A549 (cell line): Measurements from ENCODE around the gene HARBI1. TPM values are rescaled to one million over a fixed set of nuclear protein-coding genes. Genes with fewer than 3 reads are reported as not detected.

ENCODE experiments used
- ATAC-seq, 2 experiments: fragments of 200-7000 bp in 1 of 2; fragments of >200 bp in 1 of 2; cut with Nextera tagmentation in 1 of 2; cut with Tn5 transposase in 1 of 2; 3 replicates each; pipeline versions ENCODE4 v1.8.0 to v1.9.1; 2018 to 2020; ENCODE audit warnings: mild to moderate bottlenecking in 1 of 2, moderate library complexity in 1 of 2
- CTCF ChIA-PET: fragments of 300-600 bp; sonication (Branson Sonifier 250); formaldehyde crosslinking; extraction: SDS; loops from one replicate; lab custom pipeline; 2021; ENCODE audit warnings: antibody characterized with exemption, inconsistent platforms; lab: Yijun Ruan, JAX
- POLR2A ChIA-PET: fragments of 350-600 bp; formaldehyde crosslinking; extraction: SDS; loops from one replicate; lab custom pipeline; 2021; ENCODE audit warnings: antibody characterized with exemption, inconsistent platforms; lab: Yijun Ruan, JAX
- DNase-seq, 2 experiments: peaks; one replicate each; pipeline versions ENCODE4 v3.0.0 to v3.0.0-alpha.2; 2011 to 2016; ENCODE audit warnings: low read depth in 1 of 2, low spot score in 1 of 2
- FAIRE-seq: peaks from 2 replicates; lab custom pipeline; 2011; peaks lifted over from hg19 to GRCh38; lab: Jason Lieb, UNC
- H3K27ac ChIP-seq, 2 experiments: fragments of >200 bp; sonication (Bioruptor Twin); formaldehyde crosslinking; 3 replicates each; pipeline ENCODE4 v1.5.1; 2016 to 2017
- H3K4me1 ChIP-seq: fragments of >200 bp; sonication (Bioruptor Twin); formaldehyde crosslinking; 3 replicates; pipeline ENCODE4 v1.6.1; 2016
- H3K4me2 ChIP-seq: fragments of >200 bp; sonication (Bioruptor Twin); formaldehyde crosslinking; 3 replicates; pipeline ENCODE4 v1.6.1; 2016
- H3K4me3 ChIP-seq: fragments of >200 bp; sonication (Bioruptor Twin); formaldehyde crosslinking; 3 replicates; pipeline ENCODE4 v1.5.1; 2016
- H3K9me3 ChIP-seq: fragments of >200 bp; sonication (Bioruptor Twin); formaldehyde crosslinking; 3 replicates; pipeline ENCODE4 v1.6.1; 2016
- BCL3 ChIP-seq: fragments of >200 bp; sonication (Bioruptor Twin); formaldehyde crosslinking; IDR thresholded peaks from 3 replicates; pipeline ENCODE4 v1.6.1; 2016
- BHLHE40 ChIP-seq: IDR thresholded peaks from 2 replicates; pipeline ENCODE4 v1.6.1; 2012; ENCODE audit warnings: low read depth, low read length, inconsistent platforms
- CBX8 ChIP-seq: fragments of 200-600 bp; sonication (generic); IDR thresholded peaks from 2 replicates; pipeline ENCODE4 v1.6.1; 2016
- CHD2 ChIP-seq: fragments of 150-350 bp; IDR thresholded peaks from 2 replicates; pipeline ENCODE4 v1.6.1; 2014; ENCODE audit warnings: low read length; ENCODE audit not compliant: partially characterized antibody
- CTCF ChIP-seq: fragments of >200 bp; sonication (Bioruptor Twin); formaldehyde crosslinking; IDR thresholded peaks from 3 replicates; pipeline ENCODE4 v1.5.1; 2016
- EP300 ChIP-seq, 2 experiments: fragments of >200 bp; sonication (Bioruptor Twin); formaldehyde crosslinking; IDR thresholded peaks; 2 replicates in 1 of 2; 3 replicates in 1 of 2; pipeline ENCODE4 v1.6.1; 2016 to 2017
- FOSL2 ChIP-seq, 2 experiments: fragments of 450-650 bp in 1 of 2; fragments of >200 bp in 1 of 2; sonication (Bioruptor Twin) in 1 of 2; formaldehyde crosslinking; IDR thresholded peaks; 2 replicates each; pipeline versions ENCODE4 v1.5.0 to v1.6.1; 2016 to 2020; ENCODE audit warnings: mild to moderate bottlenecking in 1 of 2, moderate library complexity in 1 of 2
- GATA3 ChIP-seq: IDR thresholded peaks from 2 replicates; pipeline ENCODE4 v1.6.1; 2012; ENCODE audit warnings: borderline replicate concordance
- HDAC2 ChIP-seq: fragments of 200-600 bp; sonication (generic); IDR thresholded peaks from 2 replicates; pipeline ENCODE4 v1.6.1; 2016
- HMGXB4 ChIP-seq: fragments of 250-450 bp; sonication (Bioruptor Pico); IDR thresholded peaks from 2 replicates; pipeline ENCODE4 v1.5.0; 2021; ENCODE audit warnings: mild to moderate bottlenecking, moderate library complexity, borderline replicate concordance
- HOXB5 ChIP-seq: fragments of 250-450 bp; sonication (Bioruptor Pico); IDR thresholded peaks from 2 replicates; pipeline ENCODE4 v1.5.0; 2020; ENCODE audit warnings: mild to moderate bottlenecking, moderate library complexity
- JUN ChIP-seq, 2 experiments: fragments of >200 bp; sonication (Bioruptor Twin); formaldehyde crosslinking; IDR thresholded peaks; 2 replicates in 1 of 2; 3 replicates in 1 of 2; pipeline ENCODE4 v1.6.1; 2016 to 2017
- KDM1A ChIP-seq: fragments of 200-600 bp; sonication (generic); IDR thresholded peaks from 2 replicates; pipeline ENCODE4 v1.6.1; 2016; ENCODE audit warnings: low read depth, mild to moderate bottlenecking
- MAFK ChIP-seq: fragments of 450-650 bp; IDR thresholded peaks from 2 replicates; pipeline ENCODE4 v1.6.1; 2014; ENCODE audit not compliant: partially characterized antibody
- MAX ChIP-seq: IDR thresholded peaks from 2 replicates; pipeline ENCODE4 v1.6.1; 2012
- MAZ ChIP-seq: fragments of 150-350 bp; IDR thresholded peaks from 2 replicates; pipeline ENCODE4 v1.6.1; 2014; ENCODE audit warnings: antibody characterized with exemption, low read depth, low read length, borderline replicate concordance
- NFE2L2 ChIP-seq: fragments of 150-350 bp; conservative IDR thresholded peaks from 2 replicates; pipeline ENCODE4 v1.6.1; 2014; ENCODE audit warnings: low read length
- PBX3 ChIP-seq: IDR thresholded peaks from 2 replicates; pipeline ENCODE4 v1.6.1; 2012
- POLR2AphosphoS2 ChIP-seq: conservative IDR thresholded peaks from 2 replicates; pipeline ENCODE4 v1.6.1; 2012; ENCODE audit warnings: low read length, improper control_type of control experiment, inconsistent platforms
- REST ChIP-seq: fragments of 200-600 bp; sonication (generic); IDR thresholded peaks from 2 replicates; pipeline ENCODE4 v1.6.1; 2016; ENCODE audit warnings: antibody characterized with exemption, mild to moderate bottlenecking, moderate library complexity
- RFX5 ChIP-seq: fragments of 450-650 bp; IDR thresholded peaks from 2 replicates; pipeline ENCODE4 v1.7.1; 2014; ENCODE audit warnings: antibody characterized with exemption, mild to moderate bottlenecking, moderate library complexity
- TFCP2L1 ChIP-seq: fragments of 250-450 bp; sonication (Bioruptor Pico); IDR thresholded peaks from 2 replicates; pipeline ENCODE4 v1.5.0; 2021; ENCODE audit warnings: mild to moderate bottlenecking
- ZFP36 ChIP-seq: fragments of 450-650 bp; IDR thresholded peaks from 2 replicates; pipeline ENCODE4 v1.6.1; 2014; ENCODE audit warnings: borderline replicate concordance; ENCODE audit not compliant: partially characterized antibody
- WGBS: methylation state at CpG from one replicate; pipeline ENCODE4 v1.1.6; 2017; ENCODE audit errors: missing lambda C conversion rate; 5-methylcytosine and 5-hydroxymethylcytosine counted together
- polyA plus RNA-seq, 4 experiments: library from polyadenylated mRNA; depleted of rRNA in 3 of 4; stranded (reverse); fragments of >200 nt; fragmentation: RNase III in 1 of 4; extraction: RNeasy Plus Mini Kit Qiagen cat#74134 plus additional on column Dnase treatment in 1 of 4; gene quantifications; 2 replicates in 3 of 4; 3 replicates in 1 of 4; pipeline ENCODE4 v1.2.3, GENCODE V29; 2011 to 2017

HARBI1 gene
- polyA plus RNA-seq, 2 of the 4 experiments (the other 2 are of a cell fraction): 5.6 to 5.7 TPM

GRCh38 chr11:46554213-46555147, 62.5 kb downstream of the HARBI1 start (continued):
- TF ChIP-seq PBX3 (no peak), BCL3 (peak; percentile 94), ZFP36 (no peak), POLR2AphosphoS2 (no peak), HDAC2 (no peak), REST (no peak), JUN (IDR thresholded peaks at IDR 0.05) (peak; percentile 78 to 97; a peak in 4 of 5 replicates), NFE2L2 (no peak), CTCF (no peak), BHLHE40 (no peak), EP300 (IDR thresholded peaks at IDR 0.05) (peak; percentile 77 to 79; a peak in 3 of 5 replicates), CBX8 (no peak), MAFK (no peak), FOSL2 (IDR thresholded peaks at IDR 0.05) (peak; percentile 96), FOSL2 (CRISPR knock-in tag; IDR thresholded peaks at IDR 0.05) (peak; percentile 97), KDM1A (no peak), TFCP2L1 (CRISPR knock-in tag) (no peak), CHD2 (no peak), RFX5 (no peak)

- H3K4me1 ChIP-seq: peaks cover 59% of the 10 kb centered on the region
- no peak for TF ChIP-seq MAZ
- peak; percentile 61; the same call in 1 of the 2 replicates for TF ChIP-seq GATA3
- no peak for TF ChIP-seq FOSL2 (IDR thresholded peaks at IDR 0.05)
- no peak for TF ChIP-seq FOSL2 (CRISPR knock-in tag; IDR thresholded peaks at IDR 0.05)
- TF ChIP-seq BHLHE40: no peak
- no peak for TF ChIP-seq HMGXB4
- peak; percentile 91 for TF ChIP-seq HOXB5
- no peak for TF ChIP-seq MAX
- TF ChIP-seq, all 56 proteins: peak for 2
- no peaks in the 10 kb centered on the region for H3K9me3 ChIP-seq
- CTCF ChIA-PET: interaction anchor here (1.1 to 1.8 kb wide), 2 partner anchors 16 to 170 kb away, joined by 3 to 5 read pairs; no protein-coding TSS in a partner anchor
- peak overlapping the region; percentile 82 to 89 for H3K27ac ChIP-seq
- H3K4me3 ChIP-seq: peak overlapping the region; percentile 2; the same call in 1 of the 3 replicates
- peak overlapping the region; percentile 70 for H3K4me2 ChIP-seq
- peak; percentile 66 to 77 for ATAC-seq
- DNase-seq: peak; percentile 48 to 79
- POLR2A ChIA-PET: no interaction called here
- no peak for FAIRE-seq
- WGBS: 0% methylated on average over 1 of the region's 1 CpG
Measured at GRCh38 chr11:46553814-46554212, 63.2 kb downstream of the HARBI1 start.
